ENCODE measurements around the gene KCNMB3. TPM values are rescaled to one million over a fixed set of nuclear protein-coding genes. Genes with fewer than 3 reads are reported as not detected.

KCNMB3 gene
- total and polyA plus RNA-seq, 2 of the 8 experiments (the other 6 are each of a cell fraction or from before 2014, with no cell fraction given) = 1.7 to 2.0 TPM

- TF ChIP-seq ATF3 (IDR thresholded peaks at IDR 0.05; ENCODE audit: insufficient read depth, low read depth, low read length) (no peak), CBX8 (IDR thresholded peaks at IDR 0.05; ENCODE audit: borderline replicate concordance, low read depth, low read length) (no peak), BACH1 (IDR thresholded peaks at IDR 0.05; ENCODE audit: low read length) (no peak)
These were observed 23.6 kb downstream of the KCNMB3 start (continued) for GRCh38 chr3:179227349-179227748.
